K562 (cell line): ENCODE data around the gene ATIC. TPM values are rescaled to one million over a fixed set of nuclear protein-coding genes. Genes with fewer than 3 reads are reported as not detected.

Experiments used
- ATF2 ChIP-seq: sonication (generic); formaldehyde crosslinking; IDR thresholded peaks from 2 replicates; pipeline ENCODE4 v1.8.1; 2022; ENCODE audit warnings: missing genetic modification reagents
- CREB3 ChIP-seq: fragments of 450-650 bp; conservative IDR thresholded peaks from 2 replicates; pipeline ENCODE4 v1.6.1; 2016; ENCODE audit warnings: missing genetic modification characterization, low read depth, mild to moderate bottlenecking, missing compliant biosample characterization, moderate library complexity
- DIDO1 ChIP-seq: fragments of 450-650 bp; IDR thresholded peaks from 2 replicates; pipeline ENCODE4 v1.6.1; 2016; ENCODE audit warnings: low read depth, missing biosample characterization, missing genetic modification characterization
- FOXA1 ChIP-seq: fragments of 450-650 bp; IDR thresholded peaks from 2 replicates; pipeline ENCODE4 v1.6.1; 2016; ENCODE audit warnings: mild to moderate bottlenecking, borderline replicate concordance
- KDM1A ChIP-seq, 2 experiments: fragments of 450-650 bp; IDR thresholded peaks; 2 replicates each; pipeline ENCODE4 v1.6.1; 2016; ENCODE audit warnings: mild to moderate bottlenecking in 2 of 2
- LARP7 ChIP-seq: fragments of 450-650 bp; IDR thresholded peaks from 2 replicates; pipeline ENCODE4 v1.6.1; 2016
- MCM7 ChIP-seq, 2 experiments: fragments of 450-650 bp; IDR thresholded peaks; 2 replicates each; pipeline ENCODE4 v1.6.1; 2016 to 2018
- MXD1 ChIP-seq: fragments of 250-450 bp; sonication (Bioruptor Pico); IDR thresholded peaks from 2 replicates; pipeline ENCODE4 v1.8.0; 2021; ENCODE audit warnings: borderline replicate concordance, mild to moderate bottlenecking, moderate library complexity; ENCODE audit not compliant: poor library complexity, severe bottlenecking
- MYC ChIP-seq, 2 experiments: fragments of 250-450 bp in 1 of 2; sonication (Bioruptor Pico) in 1 of 2; IDR thresholded peaks; 2 replicates each; pipeline versions ENCODE4 v1.5.1 to v1.6.1; 2012 to 2021; ENCODE audit warnings: low read depth in 2 of 2, borderline replicate concordance in 1 of 2, improper control_type of control experiment in 1 of 2, low read length in 1 of 2, mild to moderate bottlenecking in 1 of 2, moderate library complexity in 1 of 2
- NCOR1 ChIP-seq: fragments of 450-650 bp; IDR thresholded peaks from 2 replicates; pipeline ENCODE4 v1.6.1; 2016; ENCODE audit warnings: mild to moderate bottlenecking, moderate library complexity
- NFATC3 ChIP-seq: fragments of 450-650 bp; IDR thresholded peaks from 2 replicates; pipeline ENCODE4 v1.6.1; 2017; ENCODE audit warnings: mild to moderate bottlenecking
- NFE2 ChIP-seq: IDR thresholded peaks from 2 replicates; pipeline ENCODE4 v1.6.1; 2014; ENCODE audit warnings: antibody characterized with exemption, low read depth
- OTX1 ChIP-seq: fragments of 450-650 bp; formaldehyde crosslinking; IDR thresholded peaks from 2 replicates; pipeline ENCODE4 v1.4.0; 2022; ENCODE audit warnings: mild to moderate bottlenecking
- PRDM10 ChIP-seq: fragments of 450-650 bp; IDR thresholded peaks from 2 replicates; pipeline ENCODE4 v1.6.1; 2018; ENCODE audit not compliant: partially characterized antibody
- RFX5 ChIP-seq: IDR thresholded peaks from 2 replicates; pipeline ENCODE4 v1.6.1; 2011; ENCODE audit warnings: low read depth, mild to moderate bottlenecking, improper control_type of control experiment, low read length
- TAF7 ChIP-seq: fragments of 450-650 bp; IDR thresholded peaks from 2 replicates; pipeline ENCODE4 v1.6.1; 2016; ENCODE audit warnings: missing genetic modification characterization, missing compliant biosample characterization
- TBP ChIP-seq: optimal IDR thresholded peaks from 2 replicates; pipeline ENCODE3; 2011; ENCODE audit warnings: low read depth, low read length, improper control_type of control experiment
- TCF3 ChIP-seq: sonication (generic); formaldehyde crosslinking; IDR thresholded peaks from 2 replicates; pipeline ENCODE4 v1.4.0; 2020; ENCODE audit warnings: mild to moderate bottlenecking, missing genetic modification reagents
- ZBTB26 ChIP-seq: fragments of 450-650 bp; formaldehyde crosslinking; IDR thresholded peaks from 2 replicates; pipeline ENCODE4 v1.4.0; 2022; ENCODE audit warnings: missing genetic modification characterization
- ZBTB8A ChIP-seq: fragments of 450-650 bp; IDR thresholded peaks from 2 replicates; pipeline ENCODE4 v1.6.1; 2018; ENCODE audit warnings: mild to moderate bottlenecking, moderate library complexity; ENCODE audit not compliant: partially characterized antibody
- ZNF707 ChIP-seq: fragments of 250-450 bp; sonication (Bioruptor Pico); conservative IDR thresholded peaks from 2 replicates; pipeline ENCODE4 v1.8.0; 2022; ENCODE audit warnings: inconsistent platforms, mild to moderate bottlenecking, moderate library complexity
- polyA plus RNA-seq, 8 experiments: library from polyadenylated mRNA; depleted of rRNA in 4 of 8; stranded (reverse) in 5 of 8; unstranded in 3 of 8; fragments of >200 nt; fragmentation: Nextera tagmentation in 2 of 8; fragmentation: Illumina TruSeq in 1 of 8; extraction: Ambion mirVana in 2 of 8; extraction: Trizol in 1 of 8; gene quantifications; 2 replicates each; pipeline versions ENCODE4 v1.2.1 to v1.2.3, GENCODE V29; 2011 to 2014; ENCODE audit warnings: inconsistent platforms in 1 of 8, missing spikeins in 1 of 8
- total RNA-seq, 7 experiments: library from RNA; depleted of rRNA in 6 of 7; stranded (reverse); fragments of >200 nt in 6 of 7; fragmentation: Illumina TruSeq in 2 of 7; extraction: Trizol in 2 of 7; gene quantifications; 2 replicates each; pipeline versions ENCODE4 v1.2.1 to v1.2.3, GENCODE V29; 2011 to 2021; ENCODE audit warnings: low replicate concordance in 1 of 7

Gene ATIC
- total and polyA plus RNA-seq, 9 of the 15 experiments (the other 6 are each of a cell fraction or from before 2014, with no cell fraction given), result 45.6 to 480 (median 212) TPM

- TF ChIP-seq TCF3 (CRISPR knock-in tag) (no peak), MXD1 (peak; percentile 91), KDM1A (IDR thresholded peaks at IDR 0.05) (no peak), NFATC3 (no peak), DIDO1 (tag) (no peak), MCM7 (IDR thresholded peaks at IDR 0.05) (no peak), ZBTB26 (CRISPR knock-in tag) (no peak), RFX5 (no peak), TBP (peak; percentile 70), MYC (IDR thresholded peaks at IDR 0.05; ENCODE audit: low read depth, low read length) (peak; percentile 98), MYC (CRISPR knock-in tag; IDR thresholded peaks at IDR 0.05; ENCODE audit: borderline replicate concordance, low read depth) (peak; percentile 70; the same call in 1 of the 2 replicates), TAF7 (tag) (no peak), NFE2 (no peak), OTX1 (CRISPR knock-in tag) (no peak), NCOR1 (peak; percentile 18; the same call in 1 of the 2 replicates), ZBTB8A (no peak), LARP7 (no peak), ATF2 (CRISPR knock-in tag) (no peak), FOXA1 (no peak), CREB3 (tag) (no peak), ZNF707 (CRISPR knock-in tag) (no peak), PRDM10 (no peak)
These were observed at the start of gene ATIC (continued) for GRCh38 chr2:215311625-215312396.
